GM23338 (cell line): ENCODE data around the gene GLMN. TPM values are rescaled to one million over a fixed set of nuclear protein-coding genes. Genes with fewer than 3 reads are reported as not detected.

Experiments used
- ATAC-seq: fragments of 200-7000 bp; cut with Tn5 transposase; 3 replicates; pipeline ENCODE4 v1.9.1; 2020
- DNase-seq: peaks from one replicate; pipeline ENCODE4 v3.0.0-alpha.2; 2015; ENCODE audit warnings: low spot score
- H2AFZ ChIP-seq: fragments of 200-600 bp; sonication (generic); 2 replicates; pipeline ENCODE4 v1.8.0; 2016; ENCODE audit warnings: antibody characterized with exemption, mild to moderate bottlenecking, moderate library complexity
- H3F3A ChIP-seq: fragments of 200-600 bp; sonication (generic); replicated peaks from 2 replicates; pipeline ENCODE4 v1.8.0; 2017; ENCODE audit warnings: antibody characterized with exemption, mixed run types, low read depth
- H3K27ac ChIP-seq: fragments of 200-600 bp; sonication (generic); 2 replicates; pipeline ENCODE4 v1.6.1; 2016; ENCODE audit warnings: low read depth
- H3K27me3 ChIP-seq: fragments of 200-600 bp; sonication (generic); 2 replicates; pipeline ENCODE4 v1.8.0; 2016; ENCODE audit warnings: mild to moderate bottlenecking, mixed run types, moderate library complexity; ENCODE audit not compliant: insufficient read depth
- H3K36me3 ChIP-seq: fragments of 200-600 bp; sonication (generic); 2 replicates; pipeline ENCODE4 v1.8.0; 2016; ENCODE audit warnings: mild to moderate bottlenecking; ENCODE audit not compliant: insufficient read depth
- H3K4me1 ChIP-seq: fragments of 200-600 bp; sonication (generic); 2 replicates; pipeline ENCODE4 v1.8.0; 2016; ENCODE audit warnings: mild to moderate bottlenecking, moderate library complexity; ENCODE audit not compliant: insufficient read depth
- H3K4me2 ChIP-seq: fragments of 200-600 bp; sonication (generic); 2 replicates; pipeline ENCODE4 v1.7.1; 2017; ENCODE audit warnings: mixed run types
- H3K4me3 ChIP-seq: fragments of 200-600 bp; sonication (generic); 2 replicates; pipeline ENCODE4 v1.6.1; 2016; ENCODE audit warnings: mixed run types
- H3K79me2 ChIP-seq: fragments of 200-600 bp; sonication (generic); replicated peaks from 2 replicates; pipeline ENCODE4 v1.8.0; 2017; ENCODE audit warnings: mild to moderate bottlenecking; ENCODE audit not compliant: insufficient read depth
- H3K9me2 ChIP-seq: fragments of 200-600 bp; sonication (generic); 2 replicates; pipeline ENCODE4 v1.8.0; 2017; ENCODE audit not compliant: insufficient read depth
- H4K20me1 ChIP-seq: fragments of 200-600 bp; sonication (generic); replicated peaks from 2 replicates; pipeline ENCODE4 v1.8.0; 2017; ENCODE audit warnings: mild to moderate bottlenecking; ENCODE audit not compliant: insufficient read depth
- H3K27ac Mint-ChIP-seq: 2 replicates; pipeline ENCODE4 v1.8.0; 2020; ENCODE audit warnings: inconsistent platforms, mild to moderate bottlenecking, moderate library complexity, mixed read lengths
- H3K27me3 Mint-ChIP-seq: 3 replicates; pipeline ENCODE4 v1.8.0; 2022; ENCODE audit warnings: low read depth, mild to moderate bottlenecking, moderate library complexity, mixed read lengths, inconsistent platforms; ENCODE audit not compliant: insufficient read depth, poor library complexity
- H3K36me3 Mint-ChIP-seq: 3 replicates; pipeline ENCODE4 v1.8.0; 2021; ENCODE audit warnings: low read depth, mild to moderate bottlenecking, inconsistent platforms, moderate library complexity, mixed read lengths
- H3K4me1 Mint-ChIP-seq: 3 replicates; pipeline ENCODE4 v1.8.0; 2020; ENCODE audit warnings: mild to moderate bottlenecking, inconsistent platforms, mixed read lengths
- H3K4me3 Mint-ChIP-seq: 3 replicates; pipeline ENCODE4 v1.8.0; 2021; ENCODE audit warnings: moderate library complexity, mild to moderate bottlenecking, inconsistent platforms, mixed read lengths
- H3K9me3 Mint-ChIP-seq: 3 replicates; pipeline ENCODE4 v1.8.0; 2020; ENCODE audit warnings: moderate library complexity, mild to moderate bottlenecking, inconsistent platforms, mixed read lengths
- CREB1 ChIP-seq: fragments of 250-450 bp; sonication (Bioruptor Pico); IDR thresholded peaks from 2 replicates; pipeline ENCODE4 v1.5.0; 2020; ENCODE audit warnings: low read depth, mild to moderate bottlenecking, moderate library complexity
- EZH2 ChIP-seq: fragments of 200-600 bp; sonication (generic); IDR thresholded peaks from one replicate; pipeline ENCODE4 v1.8.0; 2017; ENCODE audit warnings: antibody characterized with exemption, mild to moderate bottlenecking, low read depth; ENCODE audit not compliant: unreplicated experiment
- EZH2phosphoT487 ChIP-seq: fragments of 200-600 bp; sonication (generic); IDR thresholded peaks from one replicate; pipeline ENCODE4 v1.8.1; 2018; ENCODE audit warnings: antibody characterized with exemption; ENCODE audit not compliant: unreplicated experiment
- JUNB ChIP-seq: IDR thresholded peaks from one replicate; pipeline ENCODE4 v1.6.1; 2016; ENCODE audit warnings: antibody characterized with exemption; ENCODE audit not compliant: unreplicated experiment
- NANOG ChIP-seq: IDR thresholded peaks from 2 replicates; pipeline ENCODE4 v1.6.1; 2016; ENCODE audit warnings: antibody characterized with exemption, borderline replicate concordance
- POLR2AphosphoS5 ChIP-seq: IDR thresholded peaks from 2 replicates; pipeline ENCODE4 v1.6.1; 2016; ENCODE audit warnings: antibody characterized with exemption, low read depth
- STAT1 ChIP-seq: IDR thresholded peaks from one replicate; pipeline ENCODE4 v1.6.1; 2016; ENCODE audit warnings: antibody characterized with exemption; ENCODE audit not compliant: unreplicated experiment
- ZNF114 ChIP-seq: fragments of 250-450 bp; sonication (Bioruptor Pico); IDR thresholded peaks from 2 replicates; pipeline ENCODE4 v1.5.0; 2020; ENCODE audit warnings: mild to moderate bottlenecking, moderate library complexity
- ZNF331 ChIP-seq: fragments of 250-450 bp; sonication (Bioruptor Pico); IDR thresholded peaks from 2 replicates; pipeline ENCODE4 v1.5.0; 2020; ENCODE audit warnings: low read depth, mild to moderate bottlenecking, moderate library complexity
- polyA plus RNA-seq: library from polyadenylated mRNA; unstranded; fragments of >200 nt; fragmentation: Nextera tagmentation; extraction: Ambion mirVana; gene quantifications from 2 replicates; pipeline ENCODE4 v1.2.1, GENCODE V29; 2016
- total RNA-seq: library from RNA; depleted of rRNA; stranded (reverse); fragments of >200 nt; shearing (Covaris generic); gene quantifications from 2 replicates; pipeline ENCODE4 v1.2.3, GENCODE V29; 2014
- TF ChIP-seq, protein P1 (sequence below): IDR thresholded peaks from one replicate; pipeline ENCODE4 v1.6.1; 2018; ENCODE audit warnings: antibody characterized with exemption; ENCODE audit not compliant: unreplicated experiment
- TF ChIP-seq, protein P2 (sequence below): fragments of 250-450 bp; sonication (Bioruptor Pico); IDR thresholded peaks from 2 replicates; pipeline ENCODE4 v1.5.0; 2020; ENCODE audit warnings: mild to moderate bottlenecking, moderate library complexity
- TF ChIP-seq, protein P3 (sequence below): IDR thresholded peaks from 2 replicates; pipeline ENCODE4 v1.6.1; 2016; ENCODE audit warnings: antibody characterized with exemption
- TF ChIP-seq, protein P4 (sequence below), 2 experiments: fragments of 200-600 bp in 1 of 2; sonication (generic) in 1 of 2; conservative IDR thresholded peaks; 2 replicates each; pipeline versions ENCODE4 v1.5.1 to v1.6.1; 2016 to 2017; ENCODE audit warnings: antibody characterized with exemption in 2 of 2, low read depth in 2 of 2, mild to moderate bottlenecking in 2 of 2, moderate library complexity in 1 of 2

The GLMN gene
- total and polyA plus RNA-seq, 2 experiments from 2014 or later = 36.8 to 49.9 TPM

DNA sequence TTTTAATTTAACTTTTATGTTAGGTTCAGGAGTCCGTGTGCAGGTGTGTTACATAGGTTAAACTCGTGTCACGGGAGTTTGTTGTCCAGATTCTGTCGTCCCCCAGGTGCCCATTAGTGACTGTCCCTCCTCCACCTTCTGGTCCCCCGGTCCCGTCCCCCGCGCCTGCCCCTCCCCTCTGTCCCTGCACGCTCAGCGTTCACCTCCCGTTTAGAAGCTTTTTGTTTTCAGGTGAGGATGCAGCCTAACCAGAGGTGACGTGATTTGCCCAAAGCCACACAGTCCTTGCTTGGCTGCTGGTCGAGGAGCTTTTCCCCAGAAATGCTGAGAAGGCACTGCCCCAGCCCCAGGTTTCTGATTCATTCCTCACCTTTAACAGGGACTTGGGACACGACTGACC, 80.2 kb downstream of the GLMN start:
- no peaks in the 10 kb centered on the region for H3K4me1 Mint-ChIP-seq
- Histone ChIP-seq H3K4me3 (no peak overlapping the region), H3K27me3 (no peaks in the 10 kb centered on the region), H3F3A (no peaks in the 10 kb centered on the region), H3K27ac (no peak overlapping the region), H3K4me1 (peaks cover 3% of the 10 kb centered on the region; the same call in 1 of the 2 replicates), H3K9me2 (0 out of 2 replicates have a peak, but pooled peaks cover 6% of the 10 kb centered on the region), H3K36me3 (no peaks in the 10 kb centered on the region), H3K79me2 (no peaks in the 10 kb centered on the region), H4K20me1 (no peaks in the 10 kb centered on the region), H2AFZ (peak overlapping the region; percentile 98), H3K4me2 (no peak overlapping the region)
- no peak overlapping the region for H3K27ac Mint-ChIP-seq
- no peak for TF ChIP-seq JUNB
- no peak for TF ChIP-seq POLR2AphosphoS5
- no peak for TF ChIP-seq CREB1 (CRISPR knock-in tag)
- no peak for TF ChIP-seq ZNF114 (CRISPR knock-in tag)
- TF ChIP-seq EZH2phosphoT487 = no peak
- TF ChIP-seq STAT1 = no peak
- TF ChIP-seq ZNF331 (CRISPR knock-in tag) = no peak
- TF ChIP-seq, protein P1, sequence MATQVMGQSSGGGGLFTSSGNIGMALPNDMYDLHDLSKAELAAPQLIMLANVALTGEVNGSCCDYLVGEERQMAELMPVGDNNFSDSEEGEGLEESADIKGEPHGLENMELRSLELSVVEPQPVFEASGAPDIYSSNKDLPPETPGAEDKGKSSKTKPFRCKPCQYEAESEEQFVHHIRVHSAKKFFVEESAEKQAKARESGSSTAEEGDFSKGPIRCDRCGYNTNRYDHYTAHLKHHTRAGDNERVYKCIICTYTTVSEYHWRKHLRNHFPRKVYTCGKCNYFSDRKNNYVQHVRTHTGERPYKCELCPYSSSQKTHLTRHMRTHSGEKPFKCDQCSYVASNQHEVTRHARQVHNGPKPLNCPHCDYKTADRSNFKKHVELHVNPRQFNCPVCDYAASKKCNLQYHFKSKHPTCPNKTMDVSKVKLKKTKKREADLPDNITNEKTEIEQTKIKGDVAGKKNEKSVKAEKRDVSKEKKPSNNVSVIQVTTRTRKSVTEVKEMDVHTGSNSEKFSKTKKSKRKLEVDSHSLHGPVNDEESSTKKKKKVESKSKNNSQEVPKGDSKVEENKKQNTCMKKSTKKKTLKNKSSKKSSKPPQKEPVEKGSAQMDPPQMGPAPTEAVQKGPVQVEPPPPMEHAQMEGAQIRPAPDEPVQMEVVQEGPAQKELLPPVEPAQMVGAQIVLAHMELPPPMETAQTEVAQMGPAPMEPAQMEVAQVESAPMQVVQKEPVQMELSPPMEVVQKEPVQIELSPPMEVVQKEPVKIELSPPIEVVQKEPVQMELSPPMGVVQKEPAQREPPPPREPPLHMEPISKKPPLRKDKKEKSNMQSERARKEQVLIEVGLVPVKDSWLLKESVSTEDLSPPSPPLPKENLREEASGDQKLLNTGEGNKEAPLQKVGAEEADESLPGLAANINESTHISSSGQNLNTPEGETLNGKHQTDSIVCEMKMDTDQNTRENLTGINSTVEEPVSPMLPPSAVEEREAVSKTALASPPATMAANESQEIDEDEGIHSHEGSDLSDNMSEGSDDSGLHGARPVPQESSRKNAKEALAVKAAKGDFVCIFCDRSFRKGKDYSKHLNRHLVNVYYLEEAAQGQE = no peak
- TF ChIP-seq NANOG = no peak
- TF ChIP-seq, protein P2, sequence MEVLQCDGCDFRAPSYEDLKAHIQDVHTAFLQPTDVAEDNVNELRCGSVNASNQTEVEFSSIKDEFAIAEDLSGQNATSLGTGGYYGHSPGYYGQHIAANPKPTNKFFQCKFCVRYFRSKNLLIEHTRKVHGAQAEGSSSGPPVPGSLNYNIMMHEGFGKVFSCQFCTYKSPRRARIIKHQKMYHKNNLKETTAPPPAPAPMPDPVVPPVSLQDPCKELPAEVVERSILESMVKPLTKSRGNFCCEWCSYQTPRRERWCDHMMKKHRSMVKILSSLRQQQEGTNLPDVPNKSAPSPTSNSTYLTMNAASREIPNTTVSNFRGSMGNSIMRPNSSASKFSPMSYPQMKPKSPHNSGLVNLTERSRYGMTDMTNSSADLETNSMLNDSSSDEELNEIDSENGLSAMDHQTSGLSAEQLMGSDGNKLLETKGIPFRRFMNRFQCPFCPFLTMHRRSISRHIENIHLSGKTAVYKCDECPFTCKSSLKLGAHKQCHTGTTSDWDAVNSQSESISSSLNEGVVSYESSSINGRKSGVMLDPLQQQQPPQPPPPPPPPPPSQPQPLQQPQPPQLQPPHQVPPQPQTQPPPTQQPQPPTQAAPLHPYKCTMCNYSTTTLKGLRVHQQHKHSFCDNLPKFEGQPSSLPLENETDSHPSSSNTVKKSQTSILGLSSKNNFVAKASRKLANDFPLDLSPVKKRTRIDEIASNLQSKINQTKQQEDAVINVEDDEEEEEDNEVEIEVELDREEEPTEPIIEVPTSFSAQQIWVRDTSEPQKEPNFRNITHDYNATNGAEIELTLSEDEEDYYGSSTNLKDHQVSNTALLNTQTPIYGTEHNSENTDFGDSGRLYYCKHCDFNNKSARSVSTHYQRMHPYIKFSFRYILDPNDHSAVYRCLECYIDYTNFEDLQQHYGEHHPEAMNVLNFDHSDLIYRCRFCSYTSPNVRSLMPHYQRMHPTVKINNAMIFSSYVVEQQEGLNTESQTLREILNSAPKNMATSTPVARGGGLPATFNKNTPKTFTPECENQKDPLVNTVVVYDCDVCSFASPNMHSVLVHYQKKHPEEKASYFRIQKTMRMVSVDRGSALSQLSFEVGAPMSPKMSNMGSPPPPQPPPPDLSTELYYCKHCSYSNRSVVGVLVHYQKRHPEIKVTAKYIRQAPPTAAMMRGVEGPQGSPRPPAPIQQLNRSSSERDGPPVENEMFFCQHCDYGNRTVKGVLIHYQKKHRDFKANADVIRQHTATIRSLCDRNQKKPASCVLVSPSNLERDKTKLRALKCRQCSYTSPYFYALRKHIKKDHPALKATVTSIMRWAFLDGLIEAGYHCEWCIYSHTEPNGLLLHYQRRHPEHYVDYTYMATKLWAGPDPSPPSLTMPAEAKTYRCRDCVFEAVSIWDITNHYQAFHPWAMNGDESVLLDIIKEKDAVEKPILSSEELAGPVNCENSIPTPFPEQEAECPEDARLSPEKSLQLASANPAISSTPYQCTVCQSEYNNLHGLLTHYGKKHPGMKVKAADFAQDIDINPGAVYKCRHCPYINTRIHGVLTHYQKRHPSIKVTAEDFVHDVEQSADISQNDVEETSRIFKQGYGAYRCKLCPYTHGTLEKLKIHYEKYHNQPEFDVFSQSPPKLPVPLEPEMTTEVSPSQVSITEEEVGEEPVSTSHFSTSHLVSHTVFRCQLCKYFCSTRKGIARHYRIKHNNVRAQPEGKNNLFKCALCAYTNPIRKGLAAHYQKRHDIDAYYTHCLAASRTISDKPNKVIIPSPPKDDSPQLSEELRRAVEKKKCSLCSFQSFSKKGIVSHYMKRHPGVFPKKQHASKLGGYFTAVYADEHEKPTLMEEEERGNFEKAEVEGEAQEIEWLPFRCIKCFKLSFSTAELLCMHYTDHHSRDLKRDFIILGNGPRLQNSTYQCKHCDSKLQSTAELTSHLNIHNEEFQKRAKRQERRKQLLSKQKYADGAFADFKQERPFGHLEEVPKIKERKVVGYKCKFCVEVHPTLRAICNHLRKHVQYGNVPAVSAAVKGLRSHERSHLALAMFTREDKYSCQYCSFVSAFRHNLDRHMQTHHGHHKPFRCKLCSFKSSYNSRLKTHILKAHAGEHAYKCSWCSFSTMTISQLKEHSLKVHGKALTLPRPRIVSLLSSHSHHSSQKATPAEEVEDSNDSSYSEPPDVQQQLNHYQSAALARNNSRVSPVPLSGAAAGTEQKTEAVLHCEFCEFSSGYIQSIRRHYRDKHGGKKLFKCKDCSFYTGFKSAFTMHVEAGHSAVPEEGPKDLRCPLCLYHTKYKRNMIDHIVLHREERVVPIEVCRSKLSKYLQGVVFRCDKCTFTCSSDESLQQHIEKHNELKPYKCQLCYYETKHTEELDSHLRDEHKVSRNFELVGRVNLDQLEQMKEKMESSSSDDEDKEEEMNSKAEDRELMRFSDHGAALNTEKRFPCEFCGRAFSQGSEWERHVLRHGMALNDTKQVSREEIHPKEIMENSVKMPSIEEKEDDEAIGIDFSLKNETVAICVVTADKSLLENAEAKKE (CRISPR knock-in tag) = no peak
- TF ChIP-seq, protein P3, sequence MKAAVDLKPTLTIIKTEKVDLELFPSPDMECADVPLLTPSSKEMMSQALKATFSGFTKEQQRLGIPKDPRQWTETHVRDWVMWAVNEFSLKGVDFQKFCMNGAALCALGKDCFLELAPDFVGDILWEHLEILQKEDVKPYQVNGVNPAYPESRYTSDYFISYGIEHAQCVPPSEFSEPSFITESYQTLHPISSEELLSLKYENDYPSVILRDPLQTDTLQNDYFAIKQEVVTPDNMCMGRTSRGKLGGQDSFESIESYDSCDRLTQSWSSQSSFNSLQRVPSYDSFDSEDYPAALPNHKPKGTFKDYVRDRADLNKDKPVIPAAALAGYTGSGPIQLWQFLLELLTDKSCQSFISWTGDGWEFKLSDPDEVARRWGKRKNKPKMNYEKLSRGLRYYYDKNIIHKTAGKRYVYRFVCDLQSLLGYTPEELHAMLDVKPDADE = no peak
- TF ChIP-seq EZH2 = no peak
- TF ChIP-seq, protein P4, sequence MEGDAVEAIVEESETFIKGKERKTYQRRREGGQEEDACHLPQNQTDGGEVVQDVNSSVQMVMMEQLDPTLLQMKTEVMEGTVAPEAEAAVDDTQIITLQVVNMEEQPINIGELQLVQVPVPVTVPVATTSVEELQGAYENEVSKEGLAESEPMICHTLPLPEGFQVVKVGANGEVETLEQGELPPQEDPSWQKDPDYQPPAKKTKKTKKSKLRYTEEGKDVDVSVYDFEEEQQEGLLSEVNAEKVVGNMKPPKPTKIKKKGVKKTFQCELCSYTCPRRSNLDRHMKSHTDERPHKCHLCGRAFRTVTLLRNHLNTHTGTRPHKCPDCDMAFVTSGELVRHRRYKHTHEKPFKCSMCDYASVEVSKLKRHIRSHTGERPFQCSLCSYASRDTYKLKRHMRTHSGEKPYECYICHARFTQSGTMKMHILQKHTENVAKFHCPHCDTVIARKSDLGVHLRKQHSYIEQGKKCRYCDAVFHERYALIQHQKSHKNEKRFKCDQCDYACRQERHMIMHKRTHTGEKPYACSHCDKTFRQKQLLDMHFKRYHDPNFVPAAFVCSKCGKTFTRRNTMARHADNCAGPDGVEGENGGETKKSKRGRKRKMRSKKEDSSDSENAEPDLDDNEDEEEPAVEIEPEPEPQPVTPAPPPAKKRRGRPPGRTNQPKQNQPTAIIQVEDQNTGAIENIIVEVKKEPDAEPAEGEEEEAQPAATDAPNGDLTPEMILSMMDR (conservative IDR thresholded peaks at IDR 0.05; ENCODE audit: low read depth in 2 of 2) = no peak
- H3K4me3 Mint-ChIP-seq = no peak overlapping the region
- ATAC-seq (peak; percentile 78), DNase-seq (peak; percentile 26)
- H3K9me3 Mint-ChIP-seq = no peaks in the 10 kb centered on the region
- peaks cover 2% of the 10 kb centered on the region for H3K27me3 Mint-ChIP-seq
- H3K36me3 Mint-ChIP-seq = no peaks in the 10 kb centered on the region
